HG02870 (cell line): ENCODE data around the gene PIK3C2G.

Source experiments
- ATAC-seq: cut with Tn5 transposase; IDR thresholded peaks from one replicate; pipeline ENCODE4 v1.9.1; 2021; ENCODE audit warnings: mild to moderate bottlenecking, moderate library complexity; ENCODE audit not compliant: unreplicated experiment

The PIK3C2G gene

GRCh38 chr12:18696971-18697602 is 435.8 kb downstream of the PIK3C2G start:
- no peak for ATAC-seq
